HG02678 (cell line): ENCODE data around the gene XNDC1N.

Source experiments
- ATAC-seq: cut with Tn5 transposase; IDR thresholded peaks from one replicate; pipeline ENCODE4 v1.9.1; 2021; ENCODE audit warnings: mild to moderate bottlenecking, moderate library complexity; ENCODE audit not compliant: unreplicated experiment

XNDC1N gene

GRCh38 chr11:71927820-71928736 lies at the start of gene XNDC1N:
XNDC1N (minus strand) TSS chr11:71928594; CDS start chr11:71923353, 5,241 bp downstream.
- ATAC-seq: peak; percentile 71

- no peak for ATAC-seq
Measured at GRCh38 chr11:71977743-71978418, 49.5 kb upstream of the XNDC1N start.

DNA sequence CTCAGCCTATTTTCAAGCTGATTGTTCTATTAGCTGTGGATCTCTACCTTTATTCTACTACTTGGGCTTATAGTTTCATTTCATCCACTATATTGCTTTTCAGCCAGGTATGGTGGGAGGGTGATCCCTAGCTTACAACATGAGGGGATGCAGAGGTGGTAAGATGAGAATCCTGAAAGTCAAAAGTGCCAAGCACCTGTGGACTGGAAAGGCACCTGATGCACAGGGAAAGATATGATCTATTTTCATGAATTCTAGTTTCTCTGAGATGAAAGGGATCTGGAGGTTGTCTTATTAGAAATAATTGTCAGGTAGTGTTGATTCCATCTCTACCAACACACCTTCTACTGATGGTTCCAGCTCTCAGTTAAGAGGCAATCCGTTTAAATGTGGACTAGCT lies 48.7 kb upstream of the XNDC1N start:
- no peak for ATAC-seq

GRCh38 chr11:71976551-71976950 lies 48.2 kb upstream of the XNDC1N start:
- ATAC-seq: no peak

DNA sequence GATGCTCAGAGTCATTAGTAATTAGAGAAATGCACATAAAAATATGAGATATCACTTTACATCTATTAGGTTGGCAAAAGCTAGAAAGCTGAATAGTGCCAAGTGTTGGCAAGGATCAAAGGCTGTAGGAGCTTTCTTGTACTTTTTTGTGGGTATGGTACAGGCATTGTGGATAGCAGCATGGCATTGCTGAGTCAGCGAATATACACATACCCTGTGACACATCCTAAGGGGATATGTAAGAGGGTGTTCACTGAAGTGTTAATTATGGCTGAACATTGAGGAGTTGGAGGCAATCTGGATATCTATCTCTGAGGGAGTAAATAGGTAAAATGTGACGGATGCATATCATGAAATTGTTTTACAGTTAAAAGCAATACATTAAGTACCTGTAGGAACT lies 43.3 kb upstream of the XNDC1N start:
- ATAC-seq: no peak

DNA sequence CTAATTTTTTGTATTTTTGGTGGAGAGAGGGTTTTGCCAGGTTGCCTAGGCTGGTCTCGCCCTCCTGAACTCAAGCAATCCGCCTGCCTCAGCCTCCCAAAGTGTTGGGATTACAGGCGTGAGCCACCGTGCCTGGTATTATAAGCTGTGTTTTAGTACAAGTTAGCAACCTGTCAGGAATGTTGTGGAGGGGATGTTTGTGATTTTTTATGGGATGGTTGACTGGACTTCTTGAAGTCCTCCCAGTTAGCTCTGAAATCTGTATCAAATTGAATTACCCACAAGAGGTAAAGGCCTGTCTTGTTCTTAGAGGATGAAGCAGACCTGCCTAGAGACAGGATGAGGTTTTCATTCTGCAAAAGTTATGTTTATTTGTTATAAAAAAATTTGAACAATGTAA lies 36.2 kb upstream of the XNDC1N start:
- ATAC-seq: no peak

- ATAC-seq: no peak
Measured at GRCh38 chr11:71963468-71963867, 35.1 kb upstream of the XNDC1N start.

DNA sequence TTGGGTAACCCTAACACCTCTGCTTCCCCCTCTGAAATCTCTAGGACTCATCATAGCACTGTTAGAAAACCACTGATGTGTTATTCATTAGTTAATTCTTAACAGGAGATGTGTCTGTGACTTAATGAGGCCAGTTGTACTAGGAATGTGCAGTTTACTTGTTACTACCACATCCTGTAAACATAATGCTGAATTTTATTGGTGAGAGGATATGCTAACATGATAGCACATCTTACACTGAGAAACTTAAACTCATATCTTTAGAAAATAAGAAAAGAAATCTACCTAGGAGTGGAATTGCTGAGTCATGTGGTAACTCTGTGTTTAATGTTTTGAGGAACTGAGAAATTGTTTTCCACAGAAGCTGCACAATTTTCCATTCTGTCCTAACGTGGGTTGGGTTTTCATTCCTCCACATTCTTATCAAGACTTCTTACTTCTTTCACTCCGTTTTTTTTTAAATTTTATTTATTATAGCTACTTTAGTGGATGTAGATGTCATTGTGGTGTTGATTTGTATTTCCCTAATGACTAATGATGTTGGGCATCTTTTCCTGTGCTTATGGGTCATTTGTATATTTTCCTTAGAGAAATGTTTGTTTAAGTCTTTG lies 34.1 kb upstream of the XNDC1N start:
- ATAC-seq: no peak

DNA sequence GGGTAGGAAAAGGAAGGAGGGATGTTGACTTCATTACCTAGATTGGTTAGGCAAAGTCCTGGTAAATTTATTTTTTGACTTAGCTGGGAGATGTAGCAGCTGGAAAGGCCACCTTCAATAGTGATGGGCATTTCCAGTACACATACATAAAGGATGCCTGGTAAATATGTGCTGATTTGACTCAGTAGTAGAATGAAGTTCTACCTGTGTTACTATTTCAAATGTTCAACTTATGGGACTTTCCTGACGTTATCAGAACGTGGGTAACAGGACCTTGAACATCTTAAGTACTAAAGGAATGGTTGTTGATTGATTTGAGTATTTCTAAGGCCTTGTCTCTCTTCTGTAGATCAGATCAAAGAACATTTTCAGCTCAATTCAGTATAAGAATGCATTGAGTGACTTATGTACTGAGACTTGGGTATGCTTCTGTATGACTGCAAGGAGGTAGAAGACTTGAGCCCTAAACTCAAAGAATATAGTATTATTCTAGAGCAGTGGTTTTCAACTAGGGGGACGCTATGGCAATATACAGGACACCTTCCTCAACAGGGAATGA lies 27.6 kb upstream of the XNDC1N start:
- ATAC-seq: no peak

DNA sequence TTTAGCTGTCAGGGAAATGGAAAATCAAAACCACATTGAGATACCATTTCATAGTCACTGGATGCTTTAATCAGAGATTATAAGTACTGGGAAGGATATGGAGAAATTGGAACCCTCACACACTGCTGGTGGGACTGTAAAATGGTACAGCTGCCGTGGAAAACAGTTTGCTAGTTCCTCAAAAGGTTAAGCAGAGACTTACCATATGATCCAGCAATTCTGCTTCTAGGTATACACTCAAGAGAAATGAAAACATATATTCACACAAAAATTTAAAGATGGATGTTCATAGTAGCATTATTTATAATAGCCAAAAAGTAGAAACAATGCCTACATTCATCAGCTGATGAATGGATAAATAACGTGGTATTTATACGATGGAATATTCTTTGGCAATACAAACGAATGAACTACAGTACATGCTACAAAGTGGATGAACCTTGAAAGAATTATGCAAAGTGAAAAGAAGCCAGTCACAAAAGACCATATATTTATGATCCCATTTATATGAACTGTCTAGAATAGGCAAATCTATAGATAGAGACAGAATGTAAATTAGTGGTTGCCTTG lies 23.4 kb upstream of the XNDC1N start:
- no peak for ATAC-seq

GRCh38 chr11:71949034-71949433 lies 20.6 kb upstream of the XNDC1N start:
- no peak for ATAC-seq

GRCh38 chr11:71948314-71949027 lies 20.1 kb upstream of the XNDC1N start:
- no peak for ATAC-seq

GRCh38 chr11:71947498-71947897 lies 19.1 kb upstream of the XNDC1N start:
- ATAC-seq: no peak

DNA sequence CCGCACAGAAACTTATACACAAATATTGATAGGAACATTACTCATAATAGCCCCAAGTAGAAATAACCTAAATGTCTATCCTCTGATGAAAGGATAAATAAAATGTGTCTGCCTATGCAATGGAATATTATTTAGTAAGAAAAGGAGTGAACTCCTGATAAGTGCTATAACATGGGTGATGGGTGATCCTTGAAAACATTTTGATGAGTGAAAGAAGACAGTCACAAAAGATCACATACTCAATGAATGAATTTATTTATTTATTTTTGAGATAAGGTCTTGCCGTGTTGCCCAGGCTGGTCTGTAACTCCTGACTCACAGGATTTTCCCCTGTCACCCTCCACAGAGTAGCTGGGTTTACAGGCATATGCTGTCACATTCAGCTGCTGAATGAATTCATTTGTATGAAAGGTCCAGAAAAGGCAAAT lies 17.8 kb upstream of the XNDC1N start:
- ATAC-seq: no peak

- ATAC-seq: no peak
Measured at GRCh38 chr11:71940561-71941219, 12.3 kb upstream of the XNDC1N start.

GRCh38 chr11:71937826-71938225 lies 9.4 kb upstream of the XNDC1N start:
- no peak for ATAC-seq

DNA sequence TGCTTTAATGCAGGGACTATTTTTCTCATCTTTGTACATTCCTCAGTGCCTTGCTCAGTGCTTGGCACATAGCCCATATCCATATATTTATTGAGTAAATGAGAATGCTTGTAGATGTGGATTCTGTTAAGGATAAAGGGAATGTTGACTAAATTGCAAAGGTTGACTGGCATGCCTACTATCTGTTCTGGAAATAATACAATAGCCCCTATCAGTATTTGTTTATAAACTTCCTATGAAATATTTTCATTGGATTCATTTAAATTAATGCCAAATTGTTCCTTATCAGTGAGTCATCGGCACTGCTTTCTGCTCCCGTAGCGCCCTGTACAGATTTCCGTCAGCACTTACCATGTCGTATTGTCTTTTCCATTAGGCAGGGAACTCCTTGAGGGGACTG lies 8.4 kb upstream of the XNDC1N start:
- ATAC-seq: no peak

DNA sequence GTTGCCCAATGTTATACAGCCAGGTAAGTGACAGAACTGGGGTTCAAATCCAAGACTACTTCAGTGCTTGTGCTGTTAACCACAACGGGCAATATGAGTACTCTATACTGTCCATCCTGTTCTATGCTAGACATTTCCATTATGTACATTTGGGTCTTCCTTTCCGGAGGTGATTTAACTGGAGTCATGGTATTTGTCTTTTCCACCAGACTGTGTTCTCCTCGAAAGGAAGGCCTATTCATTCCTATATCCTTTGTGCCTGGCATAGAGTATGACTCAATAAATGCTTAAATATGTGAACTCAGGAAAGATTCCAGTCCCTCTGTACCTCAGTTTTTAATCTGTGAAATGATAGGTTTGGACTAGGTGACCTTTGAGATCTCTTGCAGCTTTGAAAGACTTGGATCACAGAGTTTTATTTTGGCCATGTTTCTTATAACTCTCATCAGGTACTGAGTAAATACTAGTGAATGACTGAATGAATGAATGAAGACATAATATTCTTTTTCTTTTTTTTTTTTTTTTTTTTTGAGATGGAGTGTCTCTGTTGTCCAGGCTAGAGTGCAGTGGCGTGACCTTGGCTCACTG lies 7.0 kb upstream of the XNDC1N start:
- no peak for ATAC-seq

DNA sequence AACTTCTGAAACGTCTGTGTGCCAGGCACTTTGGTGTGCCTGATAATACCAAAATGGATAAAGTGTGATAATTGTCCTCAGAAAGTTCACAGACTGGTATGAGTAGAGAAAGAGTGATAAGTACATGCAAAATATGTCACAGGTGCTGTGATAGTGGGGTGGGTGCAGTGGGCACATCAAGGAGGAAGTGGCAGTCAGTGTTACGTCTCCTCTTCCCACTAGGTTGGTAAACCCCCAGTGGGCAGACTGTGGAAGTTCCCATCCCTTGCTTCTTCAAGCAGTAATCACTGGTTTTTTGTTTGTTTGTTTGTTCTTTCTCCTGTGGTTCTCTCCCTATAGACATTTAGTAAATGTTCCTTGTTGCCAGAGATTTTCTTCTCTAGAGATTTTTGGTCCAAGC lies 5.8 kb upstream of the XNDC1N start:
- ATAC-seq: no peak
